Activated CD4-positive, alpha-beta T cell treated with anti-CD3 and anti-CD28 coated beads, Interleukin-2, Interleukin-6, amounts not matched to agents 100 ng/mL and 50 ng/mL, durations not matched to agents 16 hours and 8 hours (primary cell): Measurements from ENCODE around the gene IGLL5.

Experiments
- DNase-seq: peaks from one replicate; pipeline ENCODE4 v3.0.0-alpha.2; 2020

The IGLL5 gene

DNA sequence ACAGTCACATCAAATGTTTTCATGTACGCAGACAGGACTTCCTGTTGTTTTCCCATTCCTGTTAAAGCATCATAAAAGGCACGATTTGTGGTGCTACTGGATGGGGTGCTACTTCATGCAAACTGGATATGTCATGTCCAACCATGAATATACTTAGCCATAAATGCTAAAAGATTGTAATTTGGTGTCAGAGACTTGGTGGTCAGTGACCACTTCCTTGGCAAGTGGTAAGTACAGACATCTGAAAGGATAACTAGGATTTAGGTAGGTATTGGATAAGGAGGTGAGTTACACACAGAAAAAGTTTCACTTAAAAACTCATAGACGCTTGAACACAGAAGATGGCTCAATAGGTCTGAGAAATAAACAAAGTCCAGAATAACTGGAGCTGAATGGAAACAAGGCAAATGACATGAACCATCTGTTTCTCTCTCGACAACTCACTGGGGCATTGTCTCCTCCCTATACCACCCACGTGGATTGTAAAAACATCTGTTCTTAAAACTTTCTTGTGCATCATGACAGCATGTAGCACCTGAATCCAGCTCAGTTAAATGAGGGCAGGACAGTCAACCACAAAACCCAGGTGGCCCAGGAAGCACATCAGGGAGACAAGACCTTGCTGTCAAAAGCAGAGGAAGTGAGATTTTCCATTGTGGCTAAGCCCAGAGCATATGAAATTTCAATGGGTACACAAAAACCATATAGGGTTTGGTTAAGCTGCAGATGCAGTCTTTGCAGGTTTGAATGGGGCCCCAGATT lies 22.1 kb upstream of the IGLL5 start:
- peak; percentile 28 for DNase-seq

DNA sequence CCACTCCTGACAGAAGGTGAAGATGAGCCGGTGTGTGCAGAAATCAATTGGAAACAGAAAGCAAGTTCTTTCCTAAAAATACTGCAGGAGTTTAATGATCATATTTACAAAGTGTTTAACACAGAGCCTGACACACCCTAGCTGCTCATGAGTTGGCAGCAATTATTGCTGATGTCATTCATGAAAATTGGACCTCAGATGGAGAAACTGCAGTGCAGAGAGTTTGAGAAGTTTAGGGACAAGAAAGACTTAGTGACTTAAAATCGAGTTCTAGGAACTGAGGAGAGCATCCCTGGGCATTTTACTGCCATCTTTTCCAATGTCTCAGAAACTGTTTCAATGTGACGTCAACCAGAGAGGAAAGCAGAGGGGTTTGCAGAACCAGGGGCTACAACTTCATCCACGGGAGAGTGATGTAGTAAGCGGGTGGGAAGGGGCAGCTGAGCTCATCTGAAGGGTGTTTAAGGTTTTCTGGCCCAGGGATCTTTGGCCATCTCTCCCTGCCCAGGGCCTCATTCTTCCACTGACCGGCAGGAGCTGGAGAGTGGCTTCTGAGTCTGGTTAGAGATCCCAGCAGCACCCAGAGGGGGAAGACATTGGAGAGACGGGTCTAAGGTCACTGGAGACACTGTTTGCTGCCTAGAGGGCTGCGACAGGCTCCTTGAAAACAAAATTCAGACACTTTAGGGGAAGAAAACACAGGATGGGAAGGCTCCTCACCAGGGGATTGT lies 21.1 kb upstream of the IGLL5 start:
- no peak for DNase-seq

DNA sequence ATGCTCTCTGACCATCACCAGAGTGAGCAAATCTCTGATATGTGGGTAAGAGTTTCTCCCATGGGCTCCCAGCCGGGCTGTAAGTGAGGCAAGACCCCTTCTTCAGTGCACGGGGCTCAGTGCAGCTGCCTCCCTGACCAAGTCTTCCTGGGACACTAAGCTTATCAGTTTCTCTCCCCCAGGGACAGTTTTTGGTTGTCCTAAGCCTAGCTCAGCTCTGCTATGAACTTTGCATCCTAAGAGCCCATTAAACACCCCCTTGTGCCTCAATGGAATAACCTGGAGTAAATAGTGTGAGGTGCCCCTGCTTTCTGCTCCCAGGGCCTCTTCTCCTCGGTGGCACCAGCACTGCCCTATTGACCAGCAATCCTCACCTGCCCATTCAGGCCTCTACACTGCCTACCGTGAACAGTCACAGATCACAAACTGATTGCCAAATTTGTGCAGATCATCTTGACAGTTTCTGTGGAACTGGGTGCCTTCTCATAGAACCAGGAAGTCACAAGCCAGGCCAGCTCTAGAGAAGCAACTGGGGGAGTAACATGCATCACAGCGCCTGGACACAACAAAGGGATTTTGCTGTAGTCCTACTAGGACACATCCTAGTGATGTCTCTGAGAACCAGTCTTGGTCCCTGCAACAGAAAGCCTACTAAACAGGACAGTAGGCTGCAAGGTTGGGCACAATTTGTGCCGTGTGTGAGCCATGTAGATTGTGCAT lies 19.5 kb upstream of the IGLL5 start:
- no peak for DNase-seq

DNA sequence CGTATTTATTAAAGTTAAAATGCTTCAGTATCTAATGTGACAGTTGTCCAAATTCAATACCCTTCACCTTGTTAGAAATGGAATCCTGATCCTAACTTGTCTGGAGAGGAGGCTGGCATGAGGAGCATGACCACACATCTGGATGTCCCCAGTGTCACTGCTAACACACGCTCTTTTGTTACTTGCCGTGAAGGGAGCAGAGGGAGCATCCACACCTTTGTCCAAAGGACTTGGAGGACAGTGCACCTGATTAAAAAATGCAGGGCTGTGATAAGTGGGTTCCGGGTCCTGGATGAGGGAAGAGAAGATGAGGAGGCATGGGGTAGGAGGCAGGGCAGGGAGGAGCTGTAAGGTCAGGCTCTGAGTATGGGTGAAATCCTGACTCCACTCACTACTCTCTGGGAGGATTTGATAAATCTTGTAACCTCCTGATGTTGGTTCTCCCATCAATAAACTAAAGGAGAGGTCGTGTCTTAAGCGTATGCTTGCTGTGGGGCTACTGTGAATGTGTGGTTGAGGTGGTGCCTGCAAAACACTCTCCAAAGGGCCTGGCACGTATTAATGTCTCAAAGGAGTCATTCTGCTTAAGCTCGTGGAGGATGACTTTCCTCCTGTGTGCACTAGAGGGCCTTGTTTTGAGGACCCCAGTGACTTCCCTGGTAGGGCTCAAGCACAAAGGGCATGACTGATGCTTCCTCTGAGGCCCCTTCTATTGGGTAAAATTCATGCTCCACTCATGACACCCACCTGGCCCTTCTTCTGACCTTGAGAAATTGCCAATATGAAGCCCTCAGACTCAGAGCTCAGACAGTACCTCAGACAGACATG lies 16.8 kb upstream of the IGLL5 start:
- DNase-seq, result no peak

DNA sequence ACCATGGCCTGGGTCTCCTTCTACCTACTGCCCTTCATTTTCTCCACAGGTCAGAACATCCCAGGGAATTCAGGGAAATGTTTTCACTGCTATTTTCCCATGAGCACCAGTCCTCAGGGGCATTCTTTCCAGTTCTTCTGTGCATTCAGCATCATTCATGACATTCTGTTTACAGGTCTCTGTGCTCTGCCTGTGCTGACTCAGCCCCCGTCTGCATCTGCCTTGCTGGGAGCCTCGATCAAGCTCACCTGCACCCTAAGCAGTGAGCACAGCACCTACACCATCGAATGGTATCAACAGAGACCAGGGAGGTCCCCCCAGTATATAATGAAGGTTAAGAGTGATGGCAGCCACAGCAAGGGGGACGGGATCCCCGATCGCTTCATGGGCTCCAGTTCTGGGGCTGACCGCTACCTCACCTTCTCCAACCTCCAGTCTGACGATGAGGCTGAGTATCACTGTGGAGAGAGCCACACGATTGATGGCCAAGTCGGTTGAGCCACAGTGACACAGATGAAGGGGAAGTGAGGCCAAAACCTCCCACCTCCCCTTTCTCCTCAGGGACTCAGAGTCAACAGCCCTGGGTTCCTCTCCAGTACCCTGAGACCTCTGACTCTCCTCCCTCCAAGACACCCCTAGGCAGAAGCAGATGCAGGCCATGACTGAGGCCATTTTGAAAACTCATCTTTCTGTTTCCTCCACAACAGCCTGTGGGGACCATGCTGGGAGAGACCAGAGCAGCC lies 15.9 kb upstream of the IGLL5 start:
- no peak for DNase-seq

DNA sequence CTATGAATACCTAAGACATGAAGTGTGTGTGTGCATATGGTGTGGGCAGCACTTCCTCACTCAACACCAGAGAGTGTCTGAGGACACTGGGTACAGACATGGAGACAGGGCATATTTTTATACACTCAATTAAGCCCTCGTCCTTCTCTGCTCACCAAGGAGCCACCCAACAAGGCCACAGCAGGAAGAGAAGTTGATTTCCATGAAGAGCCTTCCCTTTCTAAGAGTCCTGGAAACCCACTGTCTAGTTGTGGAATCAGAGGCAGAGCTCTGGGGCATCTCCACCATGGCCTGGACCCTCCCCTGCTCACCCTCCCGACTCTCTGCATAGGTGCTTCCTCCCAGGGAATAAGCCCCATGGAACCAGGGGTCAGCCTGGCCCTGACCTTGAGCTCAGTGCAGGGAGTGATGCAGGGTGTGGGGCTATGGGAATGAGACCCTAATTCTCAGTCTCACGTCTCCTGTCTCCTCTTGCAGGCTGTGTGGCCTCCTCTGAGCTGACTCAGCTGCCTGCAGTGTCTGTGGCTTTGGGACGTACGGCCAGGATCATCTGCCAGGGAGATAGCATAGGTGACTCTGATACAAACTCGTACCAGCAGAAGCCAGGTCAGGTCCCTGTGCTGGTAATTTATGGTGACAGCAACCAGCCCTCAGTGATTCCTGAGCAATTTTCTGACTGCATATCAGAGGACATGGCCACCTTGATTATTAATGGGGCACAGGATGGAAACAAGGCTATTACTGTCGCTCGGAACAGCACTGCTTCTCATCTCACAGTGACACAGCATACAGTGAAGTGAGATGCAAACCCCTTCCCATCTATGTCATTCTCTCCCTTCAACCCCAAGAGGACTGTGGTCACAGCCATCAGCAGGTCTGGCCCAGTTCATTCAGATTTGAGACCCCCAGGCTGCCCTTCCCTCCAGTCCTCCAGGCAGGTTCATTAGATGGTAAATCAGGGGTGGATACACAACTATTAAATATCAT lies 14.6 kb upstream of the IGLL5 start:
- DNase-seq, result no peak

DNA sequence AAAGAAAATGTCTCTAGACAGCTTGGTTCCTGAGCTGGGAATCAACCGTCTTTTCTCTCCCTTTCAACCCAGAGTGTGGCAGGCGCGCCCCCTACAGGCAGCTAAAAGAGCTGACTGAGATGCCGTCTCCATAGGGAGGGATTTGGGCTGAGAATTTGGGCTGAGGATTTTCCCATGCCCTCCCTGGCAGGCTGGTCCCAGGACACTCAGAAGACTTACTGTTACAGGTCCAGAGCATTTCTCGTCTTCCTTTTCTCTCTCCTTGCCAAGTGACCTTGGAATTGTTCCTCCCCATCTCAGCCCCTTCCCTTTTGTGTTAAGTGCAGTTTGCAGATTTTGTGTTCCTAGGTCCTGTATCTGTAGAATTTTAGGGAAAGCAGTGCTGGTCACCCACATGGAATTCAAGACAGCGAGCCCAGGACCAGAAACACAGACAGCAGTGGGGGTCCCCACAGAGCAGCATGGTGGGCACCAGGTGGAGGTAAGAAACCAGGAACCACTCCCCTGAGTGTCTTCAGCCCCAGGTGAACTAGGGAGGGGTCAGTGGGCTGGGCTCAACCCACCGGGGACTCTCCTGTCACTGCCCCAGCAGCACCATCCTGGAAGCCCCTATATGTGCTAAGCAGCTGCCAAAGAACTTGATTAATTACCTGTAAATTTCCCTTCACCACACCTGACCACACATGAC lies 9.9 kb upstream of the IGLL5 start:
- DNase-seq, result peak; percentile 73

DNA sequence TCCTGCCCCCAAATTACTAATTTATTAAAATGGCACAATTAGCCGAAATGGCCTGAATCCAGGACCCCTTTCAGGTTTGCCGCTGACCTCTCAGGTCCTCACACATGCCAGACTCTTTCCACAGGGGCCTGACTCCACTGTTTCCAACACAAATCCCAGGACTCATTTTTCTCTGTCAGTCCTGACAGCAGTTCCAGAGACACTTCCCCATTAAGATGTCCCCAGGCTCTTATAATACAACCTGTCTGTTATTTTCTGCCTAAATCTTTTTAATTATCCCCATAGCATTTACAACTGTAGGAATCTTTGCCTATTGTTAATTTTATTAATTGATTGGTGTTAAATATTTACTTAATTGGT lies 9.4 kb upstream of the IGLL5 start:
- no peak for DNase-seq

DNA sequence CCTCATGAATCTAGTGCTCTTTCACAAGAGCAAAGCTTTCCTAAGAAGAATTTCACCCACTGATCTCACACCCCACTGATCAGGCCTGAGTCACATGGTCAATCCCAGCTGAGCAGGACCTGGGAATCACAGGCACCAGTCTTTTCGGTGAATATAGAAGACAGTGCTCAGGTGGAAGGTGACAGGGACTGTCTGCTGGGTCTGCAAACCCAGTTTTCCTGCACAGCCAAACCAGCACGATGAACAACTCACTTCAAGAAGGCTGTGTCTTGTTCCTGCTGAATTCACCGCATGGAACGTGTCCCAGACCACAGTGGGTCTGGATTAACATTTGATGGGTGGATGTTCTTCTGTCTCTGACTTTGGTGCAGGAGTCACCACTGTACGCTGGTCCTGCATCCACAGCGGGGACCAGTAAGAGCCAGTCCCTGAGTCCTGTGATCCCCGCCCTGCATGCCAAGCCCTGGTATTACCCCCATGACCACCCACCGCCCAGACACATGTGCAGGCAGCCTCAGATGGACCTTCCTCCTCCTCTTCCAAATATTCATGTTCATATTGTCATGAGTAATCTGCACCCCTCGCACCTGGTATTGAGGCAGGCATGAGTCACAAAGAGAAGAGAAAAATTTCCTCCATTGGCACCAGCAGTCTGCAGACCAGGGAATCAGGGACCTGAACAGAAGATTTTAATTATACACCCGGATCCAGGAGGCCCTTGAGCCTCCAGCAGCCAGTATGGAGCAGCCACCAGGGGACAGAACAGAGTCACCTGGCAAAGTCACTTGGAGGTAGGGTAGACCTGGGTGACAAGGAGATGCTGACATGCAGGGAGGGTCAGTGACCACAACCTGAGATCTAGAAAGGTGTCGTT lies 8.6 kb upstream of the IGLL5 start:
- DNase-seq, result no peak

DNA sequence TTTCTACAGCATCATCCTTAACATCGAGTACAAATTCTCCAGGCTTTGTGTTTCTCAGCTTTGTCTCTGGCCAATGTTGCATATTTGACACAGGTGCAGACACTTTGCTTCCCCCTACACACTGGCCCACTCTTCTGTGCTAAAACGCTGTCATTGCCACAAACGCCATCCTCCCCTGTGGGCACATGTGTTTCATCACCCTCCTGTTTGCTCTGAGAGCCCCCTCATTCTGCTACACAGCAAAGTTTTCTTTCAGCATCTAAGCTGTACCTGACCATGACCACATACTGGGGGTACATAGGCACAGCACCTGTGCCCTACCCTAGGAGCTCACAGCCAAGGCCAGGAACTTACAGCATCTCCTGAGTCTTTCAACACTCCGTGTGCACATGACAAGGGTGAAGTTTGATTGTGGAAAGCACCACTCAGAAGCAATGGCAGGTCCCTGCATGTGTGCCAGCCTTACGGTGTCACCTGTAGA lies 7.9 kb upstream of the IGLL5 start:
- DNase-seq, result no peak

DNA sequence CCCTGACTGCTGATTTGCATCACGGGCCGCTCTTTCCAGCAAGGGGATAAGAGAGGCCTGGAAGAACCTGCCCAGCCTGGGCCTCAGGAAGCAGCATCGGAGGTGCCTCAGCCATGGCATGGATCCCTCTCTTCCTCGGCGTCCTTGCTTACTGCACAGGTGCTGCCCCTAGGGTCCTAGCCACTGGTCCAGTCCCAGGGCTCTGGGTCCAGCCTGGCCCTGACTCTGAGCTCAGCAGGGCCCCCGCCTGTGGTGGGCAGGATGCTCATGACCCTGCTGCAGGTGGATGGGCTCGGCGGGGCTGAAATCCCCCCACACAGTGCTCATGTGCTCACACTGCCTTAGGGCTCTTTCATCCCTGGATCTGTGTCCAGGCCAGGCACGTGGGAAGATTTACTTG lies 7.0 kb upstream of the IGLL5 start:
- no peak for DNase-seq

DNA sequence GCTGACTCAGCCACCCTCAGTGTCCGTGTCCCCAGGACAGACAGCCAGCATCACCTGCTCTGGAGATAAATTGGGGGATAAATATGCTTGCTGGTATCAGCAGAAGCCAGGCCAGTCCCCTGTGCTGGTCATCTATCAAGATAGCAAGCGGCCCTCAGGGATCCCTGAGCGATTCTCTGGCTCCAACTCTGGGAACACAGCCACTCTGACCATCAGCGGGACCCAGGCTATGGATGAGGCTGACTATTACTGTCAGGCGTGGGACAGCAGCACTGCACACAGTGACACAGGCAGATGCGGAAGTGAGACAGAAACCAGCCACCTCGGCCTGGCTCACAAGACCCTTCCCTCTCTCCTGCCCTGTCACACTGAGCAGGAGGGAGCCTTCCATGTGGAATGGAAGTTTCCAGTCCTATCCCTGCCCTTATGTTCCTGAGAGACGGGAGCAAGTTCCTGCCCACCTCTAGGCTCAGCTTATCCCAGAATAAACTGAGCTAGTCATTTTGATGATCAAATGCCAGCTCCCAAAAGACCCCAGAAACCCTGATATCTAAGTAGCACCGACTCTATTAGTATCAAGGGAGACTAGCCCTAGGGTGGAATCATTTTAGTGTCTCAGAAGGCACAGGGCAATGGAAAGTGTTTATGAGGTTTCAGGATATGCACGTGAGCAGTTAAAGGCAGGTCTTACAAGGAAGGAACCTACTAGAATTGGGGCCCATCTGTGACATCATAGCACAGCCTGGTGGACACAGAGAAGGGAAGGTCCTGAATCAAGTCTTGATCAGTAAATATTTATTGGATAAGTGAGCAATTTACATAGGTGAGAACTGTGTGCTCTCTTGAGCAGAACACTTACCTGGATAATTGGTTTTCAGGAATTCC lies 6.3 kb upstream of the IGLL5 start:
- DNase-seq, result no peak

DNA sequence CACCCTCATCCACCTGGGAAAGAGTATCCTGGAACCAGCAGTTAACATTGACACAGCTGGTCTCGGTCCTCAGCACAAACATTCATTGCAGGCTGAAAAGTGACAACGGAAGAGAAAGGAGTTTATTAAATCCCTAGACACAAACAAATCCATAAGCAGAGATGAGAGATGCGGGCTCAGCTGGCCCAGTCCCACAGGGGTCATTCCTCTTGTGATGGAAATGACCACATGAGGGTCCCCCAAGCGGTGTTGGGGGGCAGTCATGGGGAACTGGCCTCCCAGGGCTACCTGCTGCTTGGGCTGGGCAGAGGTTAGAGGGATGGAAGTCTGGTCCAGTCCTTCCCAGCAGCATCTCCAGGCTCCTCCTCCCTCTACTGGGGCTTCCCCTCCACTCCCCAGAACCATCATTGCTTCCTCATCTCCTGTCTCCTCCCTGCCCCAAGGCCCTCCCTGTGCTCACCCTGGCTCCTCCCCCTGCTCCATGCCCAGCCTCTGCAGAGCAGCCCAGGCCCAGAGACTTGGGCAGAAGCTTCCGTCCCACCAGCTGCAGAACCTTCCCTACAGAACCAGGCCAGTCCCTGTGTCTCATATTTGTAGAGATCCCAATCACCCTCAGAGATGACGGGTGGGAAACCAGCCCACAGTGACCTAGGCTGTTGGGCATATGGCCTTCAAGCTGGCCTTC lies 5.4 kb upstream of the IGLL5 start:
- peak; percentile 16 for DNase-seq

DNA sequence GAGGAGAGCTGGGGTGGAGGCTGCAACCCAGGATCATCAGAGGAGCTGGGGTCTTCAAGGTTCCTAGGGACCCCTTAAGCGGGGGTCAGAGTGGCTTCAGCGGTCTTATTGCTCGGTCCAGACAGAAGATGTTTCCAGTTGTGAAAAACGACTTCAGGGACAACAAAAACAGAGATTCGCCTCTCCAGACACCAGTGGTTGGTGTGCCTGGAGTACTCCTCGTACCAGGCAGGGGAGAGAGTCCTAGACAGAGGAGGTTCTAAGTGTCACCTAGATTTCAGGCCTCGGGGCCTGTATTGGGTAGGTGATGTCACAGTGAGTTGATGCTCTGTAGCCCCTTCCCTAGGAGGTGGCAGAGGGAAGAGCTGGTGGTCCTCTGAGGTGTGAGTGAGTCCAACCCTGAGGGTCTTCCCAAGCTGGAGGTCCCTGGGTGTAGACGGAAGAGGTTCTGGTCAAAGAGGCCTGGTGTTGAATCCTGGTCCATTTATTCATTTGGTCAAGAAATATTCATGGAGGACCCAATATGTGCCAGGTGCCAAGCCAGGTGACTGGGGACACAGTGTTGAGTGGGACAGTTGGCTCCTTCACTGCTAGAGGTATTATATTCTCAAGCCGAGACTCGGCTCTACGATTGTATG lies 4.4 kb upstream of the IGLL5 start:
- DNase-seq, result no peak

DNA sequence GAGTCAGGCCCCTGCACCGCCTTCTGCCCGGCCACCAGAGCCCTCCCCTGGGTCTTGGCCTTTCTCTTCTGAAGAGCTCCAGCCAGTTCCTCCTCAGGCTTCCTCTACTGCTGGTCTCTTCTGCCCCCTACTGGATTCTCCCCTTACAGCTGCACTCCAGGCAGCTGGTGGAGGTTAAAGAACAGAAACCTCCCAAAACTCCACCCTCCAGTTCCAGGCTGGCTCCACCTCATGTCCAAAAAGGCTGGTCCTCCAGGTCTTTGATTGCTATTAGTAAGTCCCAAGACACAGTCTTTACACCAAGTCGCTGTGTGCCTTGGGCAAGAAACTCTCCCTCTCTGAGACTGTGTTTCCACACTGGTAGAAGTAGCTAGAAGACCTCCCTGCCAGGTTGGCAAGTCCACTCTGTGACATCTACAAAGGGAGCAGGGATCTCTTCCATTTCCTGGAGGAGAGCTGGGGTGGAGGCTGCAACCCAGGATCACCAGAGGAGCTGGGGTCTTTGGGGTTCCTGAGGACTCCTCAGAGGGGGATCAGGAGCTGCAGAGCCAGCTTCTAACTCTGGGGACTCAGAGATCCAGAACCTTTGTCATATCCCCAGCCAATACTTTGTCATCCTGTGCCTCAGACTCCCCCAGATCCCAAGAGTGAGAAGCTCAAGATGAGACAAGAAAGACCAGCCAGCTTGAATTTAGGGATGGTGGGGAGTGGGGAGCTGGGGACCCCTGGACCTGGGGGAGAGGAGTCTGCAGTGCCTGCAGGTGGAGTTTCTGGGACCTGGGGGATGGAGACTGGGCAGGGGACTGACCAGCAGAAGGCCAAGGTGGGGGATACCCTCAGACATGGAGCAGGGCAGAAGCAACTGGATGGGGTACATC lies 3.4 kb upstream of the IGLL5 start:
- peak; percentile 84 for DNase-seq
